Epidermal melanocyte (primary cell): ENCODE results near the gene AFDN.

Experiments used
- DNase-seq: peaks from one replicate; pipeline ENCODE4 v3.0.0; 2011; ENCODE audit warnings: low spot score; ENCODE audit not compliant: insufficient read length

AFDN gene

GRCh38 chr6:167794161-167795157 is 32.3 kb upstream of the AFDN start:
- DNase-seq = no peak

GRCh38 chr6:167795321-167795811 is 31.3 kb upstream of the AFDN start:
- DNase-seq = no peak

DNA sequence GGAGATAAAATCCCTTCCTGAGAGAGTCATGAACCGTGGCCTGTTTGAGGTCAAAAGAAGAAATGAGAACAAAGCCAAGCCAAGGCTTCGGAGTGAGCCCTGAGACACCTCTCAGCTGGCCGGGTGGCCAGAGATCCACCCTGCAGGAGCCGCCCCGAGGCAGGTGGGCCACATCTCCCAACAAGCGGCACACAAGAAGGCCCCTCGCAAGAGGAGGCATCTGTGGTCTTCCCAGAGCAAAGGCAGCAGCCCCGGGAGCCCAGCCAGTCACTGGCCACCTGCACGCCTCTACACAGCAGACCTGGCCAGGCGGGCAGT is 30.9 kb upstream of the AFDN start:
- no peak for DNase-seq

- DNase-seq = no peak
Measured at GRCh38 chr6:167796192-167796981, 30.3 kb upstream of the AFDN start.

DNA sequence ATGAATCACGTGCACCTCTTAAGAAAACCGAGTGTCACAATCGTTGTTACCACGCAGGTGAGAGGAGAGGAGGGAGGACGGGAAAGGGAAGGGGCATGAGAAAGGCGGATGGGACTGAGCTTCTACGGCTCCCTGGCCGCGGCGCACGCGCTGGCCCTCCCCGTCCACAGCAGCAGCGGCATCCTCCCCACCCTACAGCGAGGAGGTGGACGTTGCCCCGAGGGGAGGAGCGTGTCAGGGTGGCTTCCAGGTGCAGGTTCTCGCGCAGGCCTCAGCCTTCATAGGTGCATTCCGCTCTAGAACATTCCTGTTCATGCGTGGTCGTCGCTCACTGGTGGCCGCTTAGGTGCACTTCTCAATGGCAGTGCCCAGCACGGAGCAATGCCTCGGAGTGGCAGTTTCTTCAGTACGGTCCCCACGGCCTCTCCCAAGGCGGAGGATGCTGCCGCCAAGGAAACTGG is 29.7 kb upstream of the AFDN start:
- DNase-seq = no peak

DNA sequence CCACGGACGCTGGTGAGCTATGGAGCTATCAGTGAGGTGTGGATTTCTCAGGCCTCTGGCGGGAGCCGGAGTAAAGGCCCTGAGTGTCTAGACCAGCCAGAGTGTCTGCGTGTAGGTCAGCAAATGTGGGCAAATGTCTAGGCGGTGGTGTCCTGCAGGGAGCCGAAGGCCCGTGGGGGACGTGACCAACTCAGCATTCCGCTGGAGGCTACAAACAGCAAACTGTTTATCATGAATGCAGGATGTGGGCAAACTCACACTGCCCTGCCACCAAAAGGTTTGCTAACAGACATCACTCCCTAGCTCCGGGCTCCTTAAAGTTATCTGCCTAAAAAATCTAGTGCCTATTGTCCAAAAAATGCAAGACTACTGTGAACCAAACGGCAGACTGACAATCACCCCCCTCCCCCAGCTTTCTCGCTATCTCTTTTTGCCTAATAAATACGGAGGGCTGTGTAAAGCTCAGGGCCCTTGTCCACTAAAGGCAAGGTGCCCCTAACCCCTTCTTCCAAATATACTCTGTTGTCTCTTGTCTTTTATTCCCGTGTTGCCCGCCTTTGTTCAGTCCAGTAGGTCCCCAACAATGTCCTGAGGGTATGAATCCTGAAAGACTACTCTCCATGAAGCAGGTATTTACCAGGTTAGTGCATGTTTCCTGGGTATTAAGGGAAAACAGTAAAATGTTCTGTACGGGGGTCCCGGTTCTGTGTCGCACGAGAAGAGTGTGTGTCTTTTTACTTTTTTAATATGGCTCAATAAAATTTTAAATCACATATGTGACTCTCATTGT is 29.0 kb upstream of the AFDN start:
- DNase-seq = no peak

- no peak for DNase-seq
Measured at GRCh38 chr6:167798453-167798852, 28.3 kb upstream of the AFDN start.

- no peak for DNase-seq
Measured at GRCh38 chr6:167799033-167799821, 27.5 kb upstream of the AFDN start.

- no peak for DNase-seq
Measured at GRCh38 chr6:167800549-167800948, 26.2 kb upstream of the AFDN start.

DNA sequence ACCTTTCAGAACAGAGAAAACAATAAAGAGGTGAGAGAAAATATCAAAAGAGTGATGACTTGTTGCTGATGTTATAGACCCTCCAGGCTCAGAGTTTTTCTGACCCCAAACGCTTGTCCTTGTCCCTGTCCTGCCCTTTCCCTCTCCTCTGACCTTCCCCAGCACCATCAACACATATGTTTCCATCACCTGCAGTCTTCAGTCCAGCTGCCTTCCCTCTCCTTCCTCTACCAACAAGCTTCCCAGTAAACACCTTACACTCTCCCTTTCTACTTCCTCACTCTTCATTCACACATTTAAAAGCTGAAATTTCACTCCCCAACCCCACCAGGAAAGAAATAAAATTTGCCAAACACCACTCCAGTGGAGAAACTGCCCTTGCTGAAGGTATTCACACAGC is 25.4 kb upstream of the AFDN start:
- no peak for DNase-seq

DNA sequence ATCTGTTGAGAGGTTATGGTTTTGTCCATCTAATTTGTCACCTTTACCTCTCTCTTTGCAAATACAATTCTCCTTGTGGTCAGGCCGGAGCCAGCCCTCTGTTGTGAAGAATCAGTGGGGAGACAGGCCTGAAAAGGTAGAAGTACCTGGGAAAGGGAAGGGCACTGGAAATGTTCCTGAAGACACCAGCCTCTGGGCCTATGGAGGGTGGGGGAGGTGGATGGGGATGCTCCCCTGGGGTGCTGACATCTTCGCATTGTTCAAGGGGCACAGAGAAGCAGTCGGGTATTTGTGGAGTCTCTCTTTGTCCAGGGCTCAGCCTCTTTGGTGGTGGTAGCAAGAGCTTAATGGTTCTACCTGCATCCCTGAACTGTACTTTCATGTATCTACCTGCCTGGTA is 24.4 kb upstream of the AFDN start:
- DNase-seq = no peak

GRCh38 chr6:167803816-167804215 is 22.9 kb upstream of the AFDN start:
- no peak for DNase-seq

DNA sequence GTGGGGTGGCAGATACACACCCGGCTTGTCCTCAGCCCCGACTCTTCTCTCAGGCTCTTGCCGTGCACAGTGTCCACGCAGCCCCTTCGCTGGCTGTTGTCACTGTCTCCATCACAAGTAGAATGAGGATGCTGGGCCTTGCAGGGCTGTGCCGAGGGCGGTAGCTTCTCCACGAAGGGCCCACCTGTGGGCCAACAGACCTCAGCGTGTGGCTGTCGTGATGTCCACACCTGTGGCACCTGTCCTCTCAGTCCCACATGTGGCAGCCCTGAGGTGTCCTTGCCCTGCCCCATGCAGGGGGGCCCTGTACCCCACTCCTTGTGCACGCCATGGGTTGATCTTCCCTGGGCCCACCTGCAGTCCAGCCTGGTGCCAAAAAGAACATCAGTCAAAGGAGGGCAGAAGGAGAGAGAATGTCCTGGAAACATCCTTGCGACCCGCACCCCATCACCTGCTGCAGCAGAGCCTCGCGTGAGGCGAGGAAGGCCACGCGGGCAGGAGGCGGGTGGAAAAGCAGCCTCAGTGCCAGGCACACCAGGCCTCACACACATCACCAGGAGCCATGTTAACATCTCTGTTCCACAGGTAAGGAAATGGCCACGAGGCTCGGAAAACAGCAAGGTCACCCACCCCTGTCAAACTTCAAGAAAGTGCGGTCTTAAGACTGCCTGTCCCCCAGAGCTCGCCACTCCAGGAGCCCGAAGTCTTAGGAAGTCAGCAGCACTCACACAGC is 22.3 kb upstream of the AFDN start:
- DNase-seq = no peak

GRCh38 chr6:167805349-167806060 is 21.2 kb upstream of the AFDN start:
- no peak for DNase-seq

- no peak for DNase-seq
Measured at GRCh38 chr6:167806061-167806700, 20.5 kb upstream of the AFDN start.

DNA sequence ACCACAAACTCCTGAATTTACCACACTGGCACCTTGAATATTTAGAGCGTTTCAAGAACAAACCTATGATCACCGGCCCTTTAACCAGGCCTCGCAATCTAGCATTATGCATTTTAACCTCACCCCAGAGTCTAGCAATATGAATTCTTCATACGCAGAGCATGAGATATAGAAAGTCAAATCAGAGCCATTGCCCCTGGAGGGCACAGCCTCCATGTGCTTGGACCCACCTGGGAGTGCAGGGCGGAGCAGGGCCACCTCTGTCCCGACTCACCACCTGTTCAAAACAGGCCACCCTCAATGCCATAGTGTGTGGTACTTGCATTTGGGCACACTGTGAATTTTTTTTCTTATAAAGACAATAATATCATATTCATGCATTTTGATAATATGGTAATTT is 19.5 kb upstream of the AFDN start:
- DNase-seq = no peak

- no peak for DNase-seq
Measured at GRCh38 chr6:167807756-167808155, 19.0 kb upstream of the AFDN start.

GRCh38 chr6:167811040-167811439 is 15.7 kb upstream of the AFDN start:
- no peak for DNase-seq
